ENCODE data around the gene ABRAXAS1. TPM values are rescaled to one million over a fixed set of nuclear protein-coding genes. Genes with fewer than 3 reads are reported as not detected.

ABRAXAS1 gene
- total RNA-seq, 1 experiment from 2014 or later: 8.8 TPM

DNA sequence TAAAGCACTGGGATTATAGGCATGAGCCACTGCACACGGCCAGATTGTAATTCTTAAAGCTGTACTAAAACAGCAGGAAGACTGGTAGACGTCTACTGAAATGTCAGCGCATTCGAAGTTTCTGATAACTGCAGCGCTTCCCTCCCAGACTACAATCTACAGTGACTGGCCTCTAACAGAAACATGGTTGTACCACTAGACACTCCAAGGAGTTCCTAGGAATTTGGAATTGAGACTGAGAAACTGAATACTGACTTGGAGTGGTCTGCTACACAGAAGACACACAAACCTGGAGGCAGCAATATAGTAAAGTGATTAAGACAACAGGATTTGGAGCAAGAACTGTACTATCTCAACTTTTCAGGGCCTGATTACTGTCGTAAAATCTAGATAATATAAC lies 30.2 kb downstream of the ABRAXAS1 start:
- peak; percentile 10 for DNase-seq (ENCODE audit: low read depth)

DNA sequence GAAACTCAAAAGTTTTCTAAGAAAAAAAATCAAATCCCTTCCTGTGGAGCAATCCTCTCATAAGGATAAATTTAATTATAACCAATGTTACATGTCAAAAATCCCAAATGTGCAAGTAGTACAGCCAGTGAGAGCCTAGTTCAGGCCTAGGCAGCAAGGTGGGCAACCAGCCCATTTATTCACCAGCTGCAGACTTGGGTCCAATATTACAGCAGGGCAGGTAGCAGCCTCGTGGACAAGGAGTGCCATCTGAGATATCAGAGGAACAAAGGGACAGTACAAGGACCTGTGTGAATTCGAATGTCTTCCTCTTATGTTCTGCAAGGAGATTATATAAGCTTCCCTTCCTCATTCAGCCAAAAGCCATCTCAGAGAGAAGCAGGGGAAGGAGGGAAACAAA lies 35.9 kb downstream of the ABRAXAS1 start:
- DNase-seq (ENCODE audit: low read depth): no peak

DNA sequence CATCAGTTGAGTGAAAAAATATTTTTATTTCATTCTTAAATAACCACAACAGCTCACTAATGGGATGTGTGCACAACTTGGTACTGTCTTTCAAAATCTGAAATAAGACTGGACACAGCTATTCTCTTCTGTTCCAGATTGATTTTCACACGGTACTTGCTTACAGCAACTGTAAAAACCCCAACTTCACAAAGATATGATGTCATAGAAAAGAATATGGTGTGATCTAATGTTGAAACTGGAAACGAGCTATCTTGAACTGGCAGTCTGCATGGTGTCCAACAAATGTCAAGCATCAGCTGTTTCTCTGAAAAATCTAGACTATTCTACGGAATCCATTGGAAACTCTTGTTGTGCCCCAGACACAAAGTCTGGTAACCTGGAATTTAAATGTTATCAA lies 44.0 kb downstream of the ABRAXAS1 start:
- no peak for DNase-seq (ENCODE audit: low read depth)

DNA sequence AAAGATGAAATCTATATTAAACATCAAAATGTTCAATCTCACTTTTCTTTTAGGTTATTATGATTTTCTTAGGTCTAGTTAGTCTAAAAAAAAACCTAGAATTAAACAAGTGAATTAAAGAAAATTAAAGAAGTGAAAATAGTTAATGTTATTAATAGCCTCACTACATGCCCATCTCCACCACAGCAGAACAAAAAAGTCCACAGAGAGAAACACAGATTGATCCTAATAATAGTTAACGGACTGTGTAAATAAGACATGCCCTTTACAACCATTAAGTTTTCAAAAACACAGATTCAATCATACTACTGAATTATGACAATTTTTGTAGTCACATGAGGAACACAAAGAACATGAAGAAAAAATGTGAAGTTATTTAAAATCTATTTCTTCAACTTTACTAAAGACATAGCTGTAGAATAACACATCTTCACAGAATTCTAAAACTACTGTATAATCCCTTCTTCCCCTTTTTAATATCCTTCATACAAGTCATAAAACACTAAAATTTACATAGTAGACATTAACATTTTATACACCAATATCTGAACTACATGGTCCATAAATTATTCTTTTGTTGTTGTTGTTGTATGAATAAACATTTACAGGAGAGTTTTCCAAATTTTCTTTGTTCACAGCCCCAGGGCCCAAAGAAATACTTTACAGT lies 44.6 kb downstream of the ABRAXAS1 start:
- DNase-seq (ENCODE audit: low read depth): no peak

DNA sequence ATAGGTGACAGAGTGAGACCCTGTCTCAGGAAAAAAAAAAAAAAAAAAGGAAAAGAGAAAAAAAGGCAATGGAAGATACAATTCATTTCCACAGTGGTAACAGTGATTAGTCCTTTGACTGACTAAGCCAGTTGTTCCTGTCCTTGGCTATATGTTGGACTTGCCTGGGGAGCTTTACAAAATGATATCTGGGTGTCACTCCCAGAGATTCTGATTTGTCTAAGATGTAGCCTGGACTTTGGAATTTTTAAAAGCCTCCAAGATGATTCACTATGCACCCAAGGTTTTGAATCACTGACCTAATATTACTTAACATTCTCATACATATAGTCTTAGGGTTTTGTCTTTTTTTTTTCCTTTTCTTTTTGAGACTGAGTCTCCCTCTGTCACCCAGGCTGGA lies 46.2 kb downstream of the ABRAXAS1 start:
- DNase-seq (ENCODE audit: low read depth): no peak

- no peak for DNase-seq (ENCODE audit: low read depth)
These were observed 48.2 kb downstream of the ABRAXAS1 start for GRCh38 chr4:83436680-83437079.

DNA sequence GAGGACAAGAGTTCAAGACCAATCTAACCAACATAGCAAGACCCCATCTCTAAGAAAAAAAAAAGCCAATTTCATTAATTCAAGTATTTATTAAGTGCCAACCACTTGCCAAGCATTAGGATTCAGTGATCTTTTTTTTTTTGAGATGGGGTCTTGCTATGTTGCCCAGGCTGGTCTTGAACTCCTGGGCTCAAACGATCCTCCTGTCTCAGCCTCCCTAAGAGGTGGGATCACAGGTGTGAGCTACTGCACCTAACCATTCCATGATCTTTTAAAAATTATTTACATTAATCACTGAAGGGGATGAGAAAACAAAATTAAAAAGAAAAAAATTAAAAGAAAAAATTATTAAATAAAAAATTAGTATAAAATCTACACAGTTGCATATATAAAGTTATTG lies 53.7 kb downstream of the ABRAXAS1 start:
- DNase-seq (ENCODE audit: low read depth): no peak

DNA sequence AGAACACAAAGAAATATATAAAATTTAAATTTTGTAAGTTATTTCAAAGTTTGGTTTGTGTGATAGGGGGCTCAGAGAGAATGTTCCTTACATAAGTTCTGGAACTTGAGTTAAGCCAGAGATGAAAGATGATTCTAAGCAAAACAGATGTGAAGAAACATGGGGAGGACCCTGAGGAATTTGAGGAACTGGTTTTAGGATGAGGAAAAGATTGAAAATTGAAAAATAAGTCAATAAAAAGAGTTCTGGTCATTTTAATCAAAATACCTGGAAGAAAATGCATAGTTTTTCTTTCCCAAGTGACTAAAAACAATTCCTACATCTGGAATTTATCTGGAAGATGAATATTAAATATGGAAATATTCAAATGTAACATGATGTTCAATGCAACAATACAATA lies 66.7 kb downstream of the ABRAXAS1 start:
- DNase-seq (ENCODE audit: low read depth): no peak

DNA sequence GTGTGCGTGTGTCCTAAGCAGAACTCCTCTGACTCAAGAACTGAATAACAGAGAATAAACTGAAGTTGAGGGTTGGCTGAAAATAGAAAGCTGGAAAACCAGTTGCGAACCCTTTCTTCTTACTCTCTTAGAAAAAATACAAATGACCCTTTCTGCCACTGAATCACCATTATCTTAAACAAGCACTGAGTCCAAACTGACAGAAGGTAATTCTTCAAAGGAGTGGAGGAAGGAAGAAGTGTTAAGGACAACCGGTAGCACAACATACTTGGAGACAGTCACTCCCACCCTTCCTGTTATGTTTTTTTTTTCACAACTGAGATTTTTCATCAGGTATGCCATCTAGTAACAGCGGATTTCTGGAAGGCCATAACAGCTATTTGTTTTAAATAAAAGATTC lies 67.3 kb downstream of the ABRAXAS1 start:
- DNase-seq (ENCODE audit: low read depth): no peak

DNA sequence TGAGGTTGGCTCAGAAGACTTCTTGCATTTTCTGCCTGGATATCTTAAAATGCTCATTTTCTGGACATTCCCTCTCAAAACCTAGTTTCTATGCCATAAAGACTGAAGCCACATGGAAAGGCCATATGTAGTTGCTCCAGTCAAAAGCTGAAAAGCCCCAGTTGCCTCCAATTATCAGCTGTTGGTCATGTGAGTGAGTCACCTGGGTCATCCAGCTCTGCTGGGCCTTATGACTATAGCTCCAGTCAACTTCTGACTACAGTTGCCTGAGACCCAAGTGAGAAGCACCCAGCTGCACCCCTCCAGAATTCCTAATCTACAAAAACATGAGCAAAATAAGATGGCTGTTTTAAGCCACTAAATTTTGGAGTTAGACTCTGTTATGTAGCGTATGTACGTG lies 71.2 kb downstream of the ABRAXAS1 start:
- DNase-seq (ENCODE audit: low read depth): peak; percentile 3

Other genes with a start within 250 kb of the ABRAXAS1 start
- 20.1 and 22.5 TPM in 2 replicates for gene COQ2, start 200.3 kb downstream of the ABRAXAS1 start, total RNA-seq (2014; rRNA removed; shearing (Covaris generic))
- gene HPSE, start 150.3 kb downstream of the ABRAXAS1 start, total RNA-seq (2014; rRNA removed; shearing (Covaris generic)): 0.48 and 0.59 TPM in 2 replicates
- gene HELQ, start 29.3 kb downstream of the ABRAXAS1 start, total RNA-seq (2014; rRNA removed; shearing (Covaris generic)): 7.8 and 8.4 TPM in 2 replicates
- 51.5 and 58.3 TPM in 2 replicates for gene MRPS18C, start 29.0 kb downstream of the ABRAXAS1 start, total RNA-seq (2014; rRNA removed; shearing (Covaris generic))
- gene GPAT3, start 51.0 kb upstream of the ABRAXAS1 start, total RNA-seq (2014; rRNA removed; shearing (Covaris generic)): 24.5 and 25.5 TPM in 2 replicates